ENCODE data around the gene ASB10. TPM values are rescaled to one million over a fixed set of nuclear protein-coding genes. Genes with fewer than 3 reads are reported as not detected.

ASB10 gene
- total and polyA plus RNA-seq, 2 of the 8 experiments (the other 6 are each of a cell fraction or from before 2014, with no cell fraction given), result not detected

GRCh38 chr7:151195616-151196450 lies 8.8 kb upstream of the ASB10 start:
- Histone ChIP-seq H3K56ac (replicated peaks; ENCODE audit: insufficient read length, low read depth, low read length) (no peak overlapping the region), H3K4ac (replicated peaks; ENCODE audit: insufficient read length, low read depth, low read length) (no peak overlapping the region), H3K9ac (replicated peaks in 1 of 4; ENCODE audit: extremely low read depth in 1 of 4, low read depth in 3 of 4, low read length in 3 of 4) (no peak overlapping the region), H3K4me1 (replicated peaks in 1 of 4; ENCODE audit: control insufficient read depth in 3 of 4, insufficient read depth in 4 of 4, low read length in 3 of 4) (peaks cover 0 to 12% (median 3%) of the 10 kb centered on the region in 4 experiments; a peak in 3 of 7 replicates), H2BK120ac (replicated peaks; ENCODE audit: low read depth, low read length) (no peak overlapping the region), H4K8ac (ENCODE audit: extremely low read depth, insufficient read depth, low read length) (peak overlapping the region; percentile 28; the same call in 1 of the 2 replicates), H3K23ac (ENCODE audit: insufficient read length) (no peak overlapping the region), H3K4me2 (ENCODE audit: insufficient read depth in 1 of 2, low read depth in 2 of 2, low read length in 2 of 2) (no peak overlapping the region), H2AFZ (ENCODE audit: low read length) (no peak overlapping the region), H2BK20ac (ENCODE audit: low read length) (no peak overlapping the region), H3K27ac (ENCODE audit: low read depth, low read length) (no peak overlapping the region), H3K23me2 (ENCODE audit: low read depth, low read length) (peaks cover 5% of the 10 kb centered on the region; the same call in 1 of the 2 replicates), H3K79me2 (ENCODE audit: control insufficient read depth in 1 of 2, insufficient read depth in 2 of 2, low read length in 2 of 2) (no peaks in the 10 kb centered on the region), H2BK12ac (ENCODE audit: low read depth, low read length) (no peak overlapping the region), H4K5ac (ENCODE audit: insufficient read length, low read depth, low read length) (no peak overlapping the region), H4K20me1 (replicated peaks in 1 of 2; ENCODE audit: control insufficient read depth in 1 of 2, insufficient read depth in 2 of 2, low read length in 2 of 2) (no peaks in the 10 kb centered on the region), H3K79me1 (ENCODE audit: low read depth, low read length) (no peaks in the 10 kb centered on the region), H4K91ac (replicated peaks; ENCODE audit: insufficient read length, low read length) (no peak overlapping the region), H3K27me3 (replicated peaks in 1 of 4; ENCODE audit: control insufficient read depth in 3 of 4, extremely low read depth in 1 of 4, insufficient read depth in 3 of 4, low read length in 3 of 4) (peaks cover 0 to 13% (median 0%) of the 10 kb centered on the region in 4 experiments; a peak in 2 of 7 replicates), H3K9me3 (ENCODE audit: insufficient read depth in 2 of 2, low read depth in 1 of 2, low read length in 1 of 2) (no peaks in the 10 kb centered on the region), H3K4me3 (ENCODE audit: extremely low read depth in 1 of 4, insufficient read depth in 2 of 4, low read depth in 3 of 4, low read length in 4 of 4) (no peak overlapping the region), H2BK5ac (ENCODE audit: low read depth, low read length) (no peak overlapping the region), H3K18ac (ENCODE audit: extremely low read depth, low read length) (no peak overlapping the region), H3K14ac (ENCODE audit: insufficient read length) (no peak overlapping the region), H3K36me3 (ENCODE audit: control insufficient read depth in 2 of 4, insufficient read depth in 4 of 4, low read length in 3 of 4) (no peaks in the 10 kb centered on the region), H2BK15ac (ENCODE audit: low read length) (no peak overlapping the region), H2AK5ac (ENCODE audit: low read depth, low read length) (no peak overlapping the region)
- ChIA-PET POLR2A (ENCODE audit: partially characterized antibody) (interaction anchor here (0.9 to 1.6 kb wide), 3 partner anchors 13 to 15 kb away, joined by 3 to 5 read pairs (median 4); no protein-coding TSS in a partner anchor), CTCF (ENCODE audit: partially characterized antibody) (interaction anchor here (0.6 to 2.3 kb wide), 7 partner anchors 8 to 202 kb away, joined by 3 to 7 read pairs (median 4); partner anchors contain the start of gene ASB10)
- TF ChIP-seq TCF12 (IDR thresholded peaks at IDR 0.05; ENCODE audit: low read depth, low read length) (0 out of 2 replicates have a peak, but pooled peaks have one; percentile 30), E2F6 (IDR thresholded peaks at IDR 0.05) (peak; percentile 39; the same call in 1 of the 2 replicates), KDM4A (IDR thresholded peaks at IDR 0.05; ENCODE audit: low read depth, low read length, severe bottlenecking) (no peak), CEBPB (IDR thresholded peaks at IDR 0.05; ENCODE audit: low read depth, low read length) (peak; percentile 63), RAD21 (IDR thresholded peaks at IDR 0.05 in 1 of 2, conservative IDR thresholded peaks at IDR 0.05 in 1 of 2; ENCODE audit: low read depth in 2 of 2, low read length in 2 of 2) (peak; percentile 11 to 42; a peak in 3 of 4 replicates), TAF1 (IDR thresholded peaks at IDR 0.05; ENCODE audit: low read depth, low read length) (no peak)
- FAIRE-seq (no peak), DNase-seq (ENCODE audit: low read depth in 1 of 2, low spot score in 2 of 2) (no peak)
- 72% methylated on average over 19 of the region's 19 CpGs; no CpG with 5 or more reads in 1 of the 2 experiments for WGBS, 2 experiments (ENCODE audit: extremely low coverage in 1 of 2, insufficient coverage in 1 of 2, insufficient read length in 1 of 2, insufficient replicate concordance in 2 of 2, low coverage in 1 of 2, low lambda C conversion rate in 2 of 2, missing lambda C conversion rate in 1 of 2)
